Measurements from ENCODE around the gene AIG1.
"Not testable (repeated sequence)": the region's sequence is repeated elsewhere in the genome, so short reads cannot be mapped to it uniquely, and the experiment has no call there.

AIG1 gene

GRCh38 chr6:143313163-143313562 is 252.5 kb downstream of the AIG1 start:
- no peak overlapping the region for H3K4me3 ChIP-seq (ENCODE audit: low read depth, low read length)

- H3K4me3 ChIP-seq (ENCODE audit: low read depth, low read length) = no peak overlapping the region
These were observed 260.9 kb downstream of the AIG1 start for GRCh38 chr6:143321491-143322086.

- H3K4me3 ChIP-seq (ENCODE audit: low read depth, low read length) = no peak overlapping the region
These were observed 261.7 kb downstream of the AIG1 start for GRCh38 chr6:143322386-143322785.

- no peak overlapping the region for H3K4me3 ChIP-seq (ENCODE audit: low read depth, low read length)
These were observed 263.2 kb downstream of the AIG1 start for GRCh38 chr6:143323729-143324470.

GRCh38 chr6:143325379-143326140 is 264.9 kb downstream of the AIG1 start:
- H3K4me3 ChIP-seq (ENCODE audit: low read depth, low read length) = no peak overlapping the region

GRCh38 chr6:143328876-143329275 is 268.2 kb downstream of the AIG1 start:
- no peak overlapping the region for H3K4me3 ChIP-seq (ENCODE audit: low read depth, low read length)

- H3K4me3 ChIP-seq (ENCODE audit: low read depth, low read length) = no peak overlapping the region
These were observed 268.6 kb downstream of the AIG1 start for GRCh38 chr6:143329323-143329722.

- no peak overlapping the region for H3K4me3 ChIP-seq (ENCODE audit: low read depth, low read length)
These were observed 270.7 kb downstream of the AIG1 start for GRCh38 chr6:143331362-143331761.

GRCh38 chr6:143332153-143332845 is 271.6 kb downstream of the AIG1 start:
- H3K4me3 ChIP-seq (ENCODE audit: low read depth, low read length) = no peak overlapping the region

- H3K4me3 ChIP-seq (ENCODE audit: low read depth, low read length) = no peak overlapping the region
These were observed 272.4 kb downstream of the AIG1 start for GRCh38 chr6:143333081-143333480.

- no peak overlapping the region for H3K4me3 ChIP-seq (ENCODE audit: low read depth, low read length)
These were observed 273.2 kb downstream of the AIG1 start for GRCh38 chr6:143333749-143334520.

GRCh38 chr6:143335865-143336264 is 275.2 kb downstream of the AIG1 start:
- no peak overlapping the region for H3K4me3 ChIP-seq (ENCODE audit: low read depth, low read length)

GRCh38 chr6:143336446-143337152 is 275.9 kb downstream of the AIG1 start:
- no peak overlapping the region for H3K4me3 ChIP-seq (ENCODE audit: low read depth, low read length)

- H3K4me3 ChIP-seq (ENCODE audit: low read depth, low read length) = no peak overlapping the region
These were observed 276.7 kb downstream of the AIG1 start for GRCh38 chr6:143337201-143337949.

GRCh38 chr6:143339223-143339622 is 278.5 kb downstream of the AIG1 start:
- H3K4me3 ChIP-seq (ENCODE audit: low read depth, low read length) = no peak overlapping the region

GRCh38 chr6:143345477-143345876 is 284.8 kb downstream of the AIG1 start:
- not testable (repeated sequence) for H3K4me3 ChIP-seq (ENCODE audit: low read depth, low read length)

GRCh38 chr6:143346004-143346403 is 285.3 kb downstream of the AIG1 start:
- no peak overlapping the region for H3K4me3 ChIP-seq (ENCODE audit: low read depth, low read length)

- H3K4me3 ChIP-seq (ENCODE audit: low read depth, low read length) = no peak overlapping the region
These were observed 287.8 kb downstream of the AIG1 start for GRCh38 chr6:143348531-143348930.

- no peak overlapping the region for H3K4me3 ChIP-seq (ENCODE audit: low read depth, low read length)
These were observed 288.8 kb downstream of the AIG1 start for GRCh38 chr6:143349530-143349929.
